T follicular helper cell (primary cell): Measurements from ENCODE around the gene CTSO.
"Not testable (repeated sequence)": the region's sequence is repeated elsewhere in the genome, so short reads cannot be mapped to it uniquely, and the experiment has no call there.

Experiments used
- DNase-seq: peaks from one replicate; pipeline ENCODE4 v3.0.0-alpha.2; 2020; ENCODE audit warnings: low read depth

The CTSO gene

DNA sequence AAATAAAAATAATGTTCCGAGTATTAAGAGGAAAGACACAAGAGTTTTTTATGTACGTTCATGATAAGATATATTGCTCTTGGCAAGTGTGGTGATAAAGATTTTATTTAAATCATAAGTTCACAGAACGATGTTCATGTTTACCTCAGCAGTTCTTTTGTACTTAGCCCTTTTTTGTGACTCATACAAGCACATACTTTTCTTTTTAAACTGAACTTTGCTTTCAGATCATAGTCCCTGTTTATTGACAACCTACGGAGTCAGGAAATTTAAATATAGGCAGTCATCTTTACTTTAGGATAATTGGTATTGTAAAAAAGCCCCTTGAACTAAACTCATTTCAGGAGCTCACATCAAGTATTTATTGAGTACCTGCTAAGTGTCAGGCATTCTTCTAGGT, 1.3 kb upstream of the CTSO start:
- no peak for DNase-seq

GRCh38 chr4:155954118-155954685, 536 bp upstream of the CTSO start:
- no peak for DNase-seq

GRCh38 chr4:155952501-155952901, 1.2 kb downstream of the CTSO start:
- DNase-seq, result no peak

GRCh38 chr4:155950461-155950860, 3.2 kb downstream of the CTSO start:
- DNase-seq, result no peak

DNA sequence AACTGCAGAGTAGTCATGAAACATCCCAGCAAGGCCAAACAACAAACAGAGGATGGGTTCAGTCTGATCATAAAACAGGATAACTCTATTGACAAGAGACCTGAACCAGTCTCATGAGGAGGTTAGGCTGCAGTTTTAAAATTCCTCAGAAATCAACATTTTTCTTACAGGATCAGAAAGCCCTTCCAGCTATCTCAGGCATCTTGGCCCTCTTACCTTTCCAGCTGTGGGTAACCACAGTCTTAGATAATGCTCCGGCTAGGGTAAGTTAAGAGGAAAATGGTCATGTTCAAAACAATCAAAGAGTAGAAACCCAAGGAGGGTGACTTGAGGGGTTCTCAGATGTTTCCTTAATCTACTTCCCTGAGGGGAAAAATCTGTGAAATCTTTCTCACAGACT, 5.1 kb downstream of the CTSO start:
- no peak for DNase-seq

DNA sequence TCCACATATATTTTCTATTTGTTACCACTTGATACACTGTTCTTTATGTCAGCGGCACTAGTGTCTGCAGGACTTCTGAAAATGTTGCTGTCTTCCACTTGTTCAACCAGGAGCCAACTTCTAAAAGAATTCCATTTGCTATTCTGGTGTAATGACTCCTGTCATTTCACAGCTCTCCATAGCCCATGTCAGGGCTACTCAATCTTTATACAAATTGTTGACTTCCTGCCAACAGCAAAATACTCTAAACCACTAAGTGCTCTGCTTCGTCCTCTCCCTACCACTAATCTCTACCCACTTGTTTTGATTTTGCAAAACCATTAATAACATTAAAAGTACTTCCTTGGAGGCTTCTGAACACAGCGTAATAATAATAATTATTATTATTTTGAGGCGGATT, 7.2 kb downstream of the CTSO start:
- DNase-seq, result no peak

DNA sequence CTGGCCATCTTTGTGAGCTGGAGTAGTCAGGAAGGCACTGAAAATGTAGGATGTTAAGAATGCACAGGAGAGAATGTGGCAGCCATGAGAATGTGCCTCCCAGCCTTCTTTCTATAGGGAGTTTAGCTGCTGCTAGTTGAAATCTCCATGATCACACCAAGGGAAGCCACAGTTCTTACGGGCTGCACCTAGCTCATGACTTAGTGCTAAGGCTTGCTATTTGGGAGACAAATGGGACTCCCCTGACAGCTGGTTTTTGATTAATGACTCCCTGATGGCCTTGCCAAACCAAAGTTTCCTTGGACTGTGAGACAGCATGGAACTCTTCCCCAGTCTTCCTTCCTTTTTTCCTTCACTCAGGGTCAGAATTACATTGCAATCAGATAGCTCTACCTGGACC, 9.2 kb downstream of the CTSO start:
- DNase-seq, result no peak

DNA sequence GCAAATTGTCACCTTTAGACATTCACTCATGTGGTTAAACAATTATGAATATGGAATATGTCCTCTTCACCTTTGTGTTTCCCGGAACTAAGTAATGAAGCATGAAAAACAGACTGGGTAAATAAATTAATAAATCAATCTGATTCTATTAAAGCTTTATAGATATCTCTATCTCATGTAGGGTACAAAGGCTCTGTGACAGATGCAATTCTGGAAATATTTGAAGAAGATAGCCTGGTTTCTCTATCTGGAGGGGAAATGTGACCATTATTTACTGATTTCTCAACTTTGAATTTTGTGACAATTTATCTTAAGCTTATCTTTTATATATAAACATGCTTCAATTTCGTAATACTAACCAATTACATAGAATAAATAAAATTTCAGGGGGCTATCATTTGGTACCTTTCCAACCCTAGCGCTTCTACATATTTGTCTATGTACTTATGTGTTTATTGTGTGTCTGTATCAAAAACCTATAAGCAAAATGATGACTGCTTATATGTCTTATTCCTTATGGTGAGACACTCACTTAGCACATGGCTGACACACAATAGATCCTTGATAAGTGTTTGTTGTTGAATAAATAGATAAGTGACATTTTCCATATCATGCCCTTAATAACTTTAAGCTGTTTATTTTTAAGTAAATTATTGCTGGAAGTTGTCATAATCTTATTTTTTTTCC, 9.9 kb downstream of the CTSO start:
- DNase-seq, result no peak

DNA sequence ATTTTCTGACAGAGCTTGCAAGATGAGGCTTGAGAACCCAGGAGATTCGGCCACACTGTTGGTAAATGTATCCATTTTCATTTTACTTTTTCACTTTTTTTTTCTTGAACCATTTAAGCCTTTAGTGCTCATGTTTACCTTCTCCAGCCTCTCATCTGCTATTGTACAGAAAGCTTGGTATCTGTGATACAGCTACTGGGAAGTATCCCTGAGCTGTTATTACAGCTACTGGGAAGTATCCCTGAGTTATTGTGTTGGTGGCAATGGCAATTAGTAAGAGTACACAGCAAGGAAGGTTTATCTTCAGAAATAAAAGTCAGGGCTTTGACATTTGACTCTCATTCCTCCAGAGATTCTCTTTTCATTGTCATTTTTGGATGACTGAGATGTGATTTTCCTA, 11.8 kb downstream of the CTSO start:
- DNase-seq, result no peak

GRCh38 chr4:155941085-155941790, 12.4 kb downstream of the CTSO start:
- no peak for DNase-seq

DNA sequence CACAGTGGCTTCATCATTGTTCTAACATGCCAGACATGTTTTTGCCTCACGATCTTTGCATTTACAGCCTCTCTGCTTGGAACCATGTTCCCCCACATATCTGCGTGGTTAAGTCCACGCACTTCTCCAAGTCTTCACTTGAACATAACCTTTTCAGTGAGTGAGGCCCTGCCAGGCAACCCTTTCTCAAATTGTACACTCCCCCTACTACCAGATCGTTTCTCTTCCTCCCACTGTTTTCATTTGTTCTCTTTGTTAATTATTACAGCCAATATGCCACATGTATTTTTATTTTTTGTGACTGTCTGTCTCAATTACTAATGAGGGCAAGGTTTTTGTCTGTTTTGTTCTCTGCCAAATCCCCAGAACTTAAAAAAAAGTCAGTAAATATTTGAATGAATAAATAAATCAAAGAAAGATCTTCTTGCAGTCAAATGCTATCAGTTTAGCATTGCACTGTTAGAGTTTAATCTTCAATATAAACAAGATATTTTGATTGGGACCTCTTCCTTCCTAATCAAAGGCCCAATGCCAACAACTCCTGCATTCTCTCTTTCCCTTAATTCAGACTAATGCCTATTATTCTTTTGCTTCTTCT, 18.2 kb downstream of the CTSO start:
- no peak for DNase-seq

- not testable (repeated sequence) for DNase-seq
Measured at GRCh38 chr4:155934634-155935033, 19.0 kb downstream of the CTSO start.

DNA sequence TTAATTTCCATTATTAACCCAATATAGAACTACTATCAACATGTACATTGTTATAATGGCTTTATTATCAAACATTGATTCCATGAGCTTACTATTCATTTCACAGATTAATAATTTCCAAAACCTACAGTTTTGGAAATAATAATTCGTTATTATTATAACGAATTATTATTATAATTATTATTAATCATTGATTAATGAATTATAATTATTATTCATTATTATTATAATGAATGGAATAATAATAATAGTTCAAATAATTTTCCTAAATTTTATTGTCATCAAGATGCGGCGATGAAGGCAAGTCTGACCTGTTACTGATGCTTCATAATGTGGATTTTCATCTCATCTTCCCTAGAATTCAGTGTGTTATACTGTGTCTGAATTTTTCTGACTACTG, 22.0 kb downstream of the CTSO start:
- DNase-seq, result no peak

GRCh38 chr4:155930330-155930729, 23.3 kb downstream of the CTSO start:
- DNase-seq, result no peak

GRCh38 chr4:155929833-155930232, 23.8 kb downstream of the CTSO start:
- no peak for DNase-seq

- no peak for DNase-seq
Measured at GRCh38 chr4:155924637-155925036, 29.0 kb downstream of the CTSO start.

- DNase-seq, result no peak
Measured at GRCh38 chr4:155921597-155921996, 32.1 kb downstream of the CTSO start.

DNA sequence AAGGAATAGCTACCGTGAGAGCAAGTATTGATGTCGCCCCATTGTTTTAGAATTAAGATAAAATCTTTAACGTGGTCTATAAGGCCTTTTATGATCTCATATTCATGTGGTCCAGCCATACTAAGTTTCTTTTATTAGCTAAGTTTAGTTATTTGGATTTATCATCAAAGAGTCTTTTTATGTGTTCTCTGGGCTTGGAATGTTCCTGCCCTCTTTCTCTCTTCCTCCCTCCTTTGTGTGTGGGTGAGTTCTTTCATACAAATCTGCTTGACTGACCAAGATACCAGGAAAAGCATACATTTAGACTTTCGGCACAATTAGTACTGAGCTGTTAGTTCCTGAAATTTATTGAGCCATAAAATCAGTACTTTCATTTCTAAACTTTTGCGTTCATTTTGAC, 38.9 kb downstream of the CTSO start:
- no peak for DNase-seq

- no peak for DNase-seq
Measured at GRCh38 chr4:155911905-155912304, 41.8 kb downstream of the CTSO start.

GRCh38 chr4:155909615-155910226, 43.9 kb downstream of the CTSO start:
- DNase-seq, result no peak

- no peak for DNase-seq
Measured at GRCh38 chr4:155908187-155909139, 45.2 kb downstream of the CTSO start.
